ENCODE measurements around the gene SEMA4A.
"Not testable (repeated sequence)": the region's sequence is repeated elsewhere in the genome, so short reads cannot be mapped to it uniquely, and the experiment has no call there.

SEMA4A gene

DNA sequence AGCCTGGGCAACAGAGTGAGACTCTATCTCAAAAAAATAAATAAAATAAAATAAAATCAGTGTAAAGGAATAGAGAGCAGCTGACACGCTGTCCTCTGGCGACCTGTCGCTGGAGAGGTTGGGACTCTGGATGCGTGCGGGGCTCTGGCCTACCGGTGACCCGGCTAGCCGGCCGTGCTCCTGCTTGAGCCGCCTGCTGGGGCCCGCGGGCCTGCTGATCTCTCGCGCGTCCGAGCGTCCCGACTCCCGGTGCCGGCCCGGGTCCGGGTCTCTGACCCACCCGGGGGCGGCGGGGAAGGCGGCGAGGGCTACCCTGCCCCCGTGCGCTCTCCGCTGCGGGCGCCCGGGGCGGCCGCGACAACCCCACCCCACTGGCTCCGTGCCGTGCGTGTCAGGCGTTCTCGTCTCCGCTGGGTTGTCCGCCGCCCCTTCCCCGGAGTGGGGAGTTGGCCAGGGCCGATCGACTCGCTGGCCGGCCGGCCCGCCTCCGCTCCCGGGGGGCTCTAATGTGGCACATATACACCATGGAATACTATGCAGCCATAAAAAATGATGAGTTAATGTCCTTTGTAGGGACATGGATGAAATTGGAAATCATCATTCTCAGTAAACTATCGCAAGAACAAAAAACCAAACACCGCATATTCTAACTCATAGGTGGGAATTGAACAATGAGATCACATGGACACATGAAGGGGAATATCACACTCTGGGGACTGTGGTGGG is 63.1 kb downstream of the SEMA4A start:
- H3K4me1 Mint-ChIP-seq, result peaks cover 62% of the 10 kb centered on the region
- peak overlapping the region; percentile 81 for H3K4me3 Mint-ChIP-seq
- peak overlapping the region; percentile 100 for H3K27ac Mint-ChIP-seq
- not testable (repeated sequence) for H3K27me3 Mint-ChIP-seq, H3K9me3 Mint-ChIP-seq
- H3K36me3 Mint-ChIP-seq, result peaks cover 28% of the 10 kb centered on the region

DNA sequence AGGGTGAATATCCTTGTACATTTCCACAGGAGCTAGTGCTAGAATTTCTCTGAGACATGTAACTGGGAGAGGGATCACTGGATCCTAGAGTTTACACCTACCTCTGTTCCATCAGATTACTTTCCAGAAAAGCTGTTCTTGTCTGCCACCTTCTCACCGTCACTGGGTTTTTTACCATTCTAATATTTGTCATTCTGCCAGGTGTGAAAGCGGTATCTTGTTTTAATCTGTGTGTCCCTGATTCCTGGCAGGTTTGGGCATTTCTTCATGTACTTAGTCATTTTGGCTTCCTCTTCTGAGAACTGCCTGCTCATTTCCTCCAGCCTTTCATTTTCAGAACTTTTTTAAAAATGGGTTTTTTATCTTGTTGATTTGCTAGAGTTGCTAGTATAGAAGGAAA is 64.5 kb downstream of the SEMA4A start:
- Mint-ChIP-seq H3K27ac (peak overlapping the region; percentile 100), H3K9me3 (no peaks in the 10 kb centered on the region), H3K4me1 (peaks cover 64% of the 10 kb centered on the region), H3K27me3 (no peaks in the 10 kb centered on the region), H3K36me3 (peaks cover 31% of the 10 kb centered on the region), H3K4me3 (peak overlapping the region; percentile 81)

DNA sequence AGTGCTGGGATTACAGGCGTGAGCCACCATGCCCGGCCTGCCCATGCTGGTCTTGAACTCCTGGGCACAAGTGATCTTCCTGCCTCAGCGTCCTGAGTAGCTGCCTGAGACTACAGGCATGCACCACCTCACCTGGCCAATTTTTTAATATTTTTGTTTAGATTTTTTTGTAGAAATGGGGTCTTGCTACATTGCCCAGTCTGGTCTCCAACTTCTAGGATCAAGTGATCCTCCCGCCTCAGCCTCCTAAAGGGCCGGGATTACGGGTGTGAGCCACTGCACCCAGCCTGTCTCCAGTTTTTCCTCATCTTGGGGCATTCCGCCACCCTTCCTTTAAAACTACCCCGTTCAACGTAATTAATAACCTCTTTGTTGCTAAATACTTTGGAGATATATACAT is 66.8 kb downstream of the SEMA4A start:
- H3K27ac Mint-ChIP-seq, result peak overlapping the region; percentile 95
- H3K4me1 Mint-ChIP-seq, result peaks cover 69% of the 10 kb centered on the region
- H3K36me3 Mint-ChIP-seq, result peaks cover 26% of the 10 kb centered on the region

DNA sequence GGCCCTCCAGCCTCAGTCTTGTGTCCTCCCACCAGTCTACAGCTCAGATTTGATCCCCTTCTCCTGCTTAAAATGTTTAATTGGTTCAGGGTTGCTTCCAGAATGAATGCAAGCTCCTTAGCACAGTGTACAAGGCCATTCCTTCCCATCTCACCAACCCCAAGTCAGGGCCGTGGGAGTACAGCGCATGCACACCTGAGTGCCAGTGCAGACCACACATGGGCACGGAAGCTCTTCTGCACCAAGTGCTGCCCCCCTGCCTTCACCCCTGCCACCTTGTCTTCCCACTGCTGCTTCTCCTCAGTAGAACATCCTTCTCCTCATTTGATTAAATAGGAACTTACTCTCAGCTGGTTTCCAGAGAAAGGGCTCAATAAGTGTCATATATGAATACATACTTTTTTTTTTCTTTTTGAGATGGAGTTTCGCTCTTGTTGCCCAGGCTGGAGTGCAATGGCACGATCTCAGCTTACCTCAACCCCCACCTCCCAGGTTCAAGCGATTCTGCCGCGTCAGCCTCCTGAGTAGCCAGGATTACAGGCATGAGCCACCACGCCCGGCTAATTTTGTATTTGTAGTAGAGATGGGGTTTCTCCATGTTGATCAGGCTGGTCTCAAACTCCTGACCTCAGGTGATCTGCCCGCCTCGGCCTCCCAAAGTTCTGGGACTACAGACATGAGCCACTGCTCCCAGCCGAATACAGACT is 68.8 kb downstream of the SEMA4A start:
- peaks cover 74% of the 10 kb centered on the region for H3K4me1 Mint-ChIP-seq
- H3K27ac Mint-ChIP-seq, result peak overlapping the region; percentile 98
- H3K27me3 Mint-ChIP-seq, result no peaks in the 10 kb centered on the region
- H3K36me3 Mint-ChIP-seq, result peaks cover 31% of the 10 kb centered on the region
- no peaks in the 10 kb centered on the region for H3K9me3 Mint-ChIP-seq
- H3K4me3 Mint-ChIP-seq, result peak overlapping the region; percentile 49

More for the DNA sequence above, 66.8 kb downstream of the SEMA4A start:
- Mint-ChIP-seq H3K27me3 (no peaks in the 10 kb centered on the region), H3K9me3 (no peaks in the 10 kb centered on the region), H3K4me3 (peak overlapping the region; percentile 11)

DNA sequence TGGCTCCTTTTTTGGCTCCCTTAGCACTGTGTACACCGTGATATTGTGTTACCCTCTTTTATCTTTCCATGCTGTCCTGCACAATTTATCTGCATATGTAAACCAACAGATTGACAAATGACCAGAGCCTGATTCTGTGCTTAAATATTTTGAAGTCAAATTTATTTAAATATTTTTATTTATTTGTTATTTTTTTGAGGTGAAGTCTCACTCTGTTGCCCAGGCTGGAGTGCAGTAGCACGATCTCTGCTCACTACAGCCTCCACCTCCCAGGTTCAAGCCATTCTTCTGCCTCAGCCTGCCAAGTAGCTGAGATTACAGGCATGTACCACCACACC is 72.3 kb downstream of the SEMA4A start:
- H3K36me3 Mint-ChIP-seq, result peaks cover 26% of the 10 kb centered on the region
- H3K27ac Mint-ChIP-seq, result peak overlapping the region; percentile 87
- H3K27me3 Mint-ChIP-seq, result no peaks in the 10 kb centered on the region
- peaks cover 48% of the 10 kb centered on the region for H3K4me1 Mint-ChIP-seq
- H3K9me3 Mint-ChIP-seq, result no peaks in the 10 kb centered on the region
- peak overlapping the region; percentile 32 for H3K4me3 Mint-ChIP-seq

DNA sequence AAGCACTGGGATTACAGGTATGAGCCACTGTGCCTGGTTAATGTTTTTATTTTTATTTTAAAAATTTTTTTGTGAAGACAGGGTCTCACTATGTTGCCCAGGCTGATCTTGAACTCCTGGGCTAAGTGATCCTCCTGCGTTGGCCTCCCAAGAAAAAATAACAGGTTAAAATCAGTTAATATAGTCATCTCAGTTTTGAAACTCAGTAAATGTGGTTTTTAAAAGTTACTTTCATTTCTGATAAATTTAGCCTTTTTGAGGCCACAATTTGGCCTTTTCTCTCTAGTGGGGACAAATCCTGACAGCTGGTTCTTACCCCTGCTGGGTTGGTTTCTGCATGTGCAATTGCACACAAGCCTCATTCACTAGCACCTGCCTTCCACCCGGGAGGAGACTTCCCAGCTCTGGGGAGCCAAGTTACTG is 72.7 kb downstream of the SEMA4A start:
- H3K36me3 Mint-ChIP-seq, result peaks cover 23% of the 10 kb centered on the region
- H3K4me3 Mint-ChIP-seq, result no peak overlapping the region
- H3K9me3 Mint-ChIP-seq, result no peaks in the 10 kb centered on the region
- peak overlapping the region; percentile 87 for H3K27ac Mint-ChIP-seq
- no peaks in the 10 kb centered on the region for H3K27me3 Mint-ChIP-seq
- peaks cover 45% of the 10 kb centered on the region for H3K4me1 Mint-ChIP-seq

DNA sequence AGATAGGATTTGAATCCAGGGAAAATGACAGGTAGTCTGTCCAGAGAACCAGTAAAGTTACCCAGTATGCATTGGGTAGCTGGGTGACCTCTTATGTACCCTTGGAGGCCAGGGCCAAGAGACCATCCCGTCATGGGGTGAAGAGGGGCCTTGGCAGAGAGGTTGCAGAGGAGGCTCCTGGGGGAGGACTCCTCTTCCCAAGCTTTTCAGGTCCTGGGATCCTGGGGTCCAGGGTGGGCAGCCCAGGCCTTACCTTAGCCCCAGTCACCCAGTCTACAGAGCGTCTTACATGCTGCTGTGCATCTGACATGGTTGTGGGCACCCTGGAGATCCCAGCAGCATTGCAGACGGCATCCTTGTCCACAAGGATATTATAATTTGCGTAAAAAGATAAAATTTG is 73.4 kb downstream of the SEMA4A start:
- H3K27ac Mint-ChIP-seq, result no peak overlapping the region
- H3K4me3 Mint-ChIP-seq, result no peak overlapping the region
- H3K27me3 Mint-ChIP-seq, result no peaks in the 10 kb centered on the region
- peaks cover 38% of the 10 kb centered on the region for H3K4me1 Mint-ChIP-seq
- no peaks in the 10 kb centered on the region for H3K9me3 Mint-ChIP-seq
- peaks cover 17% of the 10 kb centered on the region for H3K36me3 Mint-ChIP-seq

Data from activated naive CD4-positive, alpha-beta T cell treated with anti-CD3 and anti-CD28 coated beads, Interleukin-2, amount 50 U/mL, for 24 hours (primary cell).